HG02610 (cell line): Measurements from ENCODE around the gene GALNT15.

Experiments
- ATAC-seq: cut with Tn5 transposase; IDR thresholded peaks from one replicate; pipeline ENCODE4 v1.9.1; 2021; ENCODE audit warnings: mild to moderate bottlenecking, moderate library complexity; ENCODE audit not compliant: unreplicated experiment

The GALNT15 gene

DNA sequence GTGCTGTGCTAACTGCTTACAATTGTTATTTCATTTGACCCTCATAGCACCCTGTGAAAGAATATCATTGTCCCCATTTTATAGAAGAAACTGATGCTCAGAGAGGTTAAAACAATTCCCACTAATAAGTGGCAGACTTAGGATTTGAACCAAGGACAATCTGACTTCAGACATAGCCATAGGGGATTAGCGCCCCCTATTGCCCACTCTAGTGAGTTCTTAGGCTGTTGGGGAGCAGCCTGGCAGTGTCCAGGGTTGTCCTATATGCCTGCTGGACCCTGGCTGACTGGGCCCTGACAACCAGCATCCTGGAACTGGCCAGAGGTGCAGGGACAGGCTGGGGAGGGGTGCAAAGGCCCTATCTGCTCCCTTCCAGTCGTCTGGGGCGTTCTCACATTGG is 74.9 kb downstream of the GALNT15 start:
- no peak for ATAC-seq

DNA sequence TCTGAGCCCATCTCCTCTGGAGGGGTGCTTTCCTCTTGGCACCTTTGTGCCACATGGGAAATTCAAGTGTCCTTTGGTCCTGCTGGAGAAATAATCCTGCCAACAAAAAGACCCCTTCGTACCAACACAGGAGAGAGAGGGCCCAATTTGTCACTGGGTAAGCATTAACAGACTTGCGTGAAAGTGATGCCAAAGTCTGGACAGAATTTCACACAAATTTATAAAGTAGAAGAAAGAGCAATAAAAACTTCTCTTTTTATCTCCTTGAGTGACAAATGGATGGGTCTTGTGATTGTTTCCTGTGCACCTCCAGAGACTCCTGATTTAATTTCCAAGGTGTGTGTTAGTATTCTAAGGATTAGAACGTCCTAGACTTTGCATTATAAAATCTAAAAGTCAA is 75.4 kb downstream of the GALNT15 start:
- no peak for ATAC-seq

DNA sequence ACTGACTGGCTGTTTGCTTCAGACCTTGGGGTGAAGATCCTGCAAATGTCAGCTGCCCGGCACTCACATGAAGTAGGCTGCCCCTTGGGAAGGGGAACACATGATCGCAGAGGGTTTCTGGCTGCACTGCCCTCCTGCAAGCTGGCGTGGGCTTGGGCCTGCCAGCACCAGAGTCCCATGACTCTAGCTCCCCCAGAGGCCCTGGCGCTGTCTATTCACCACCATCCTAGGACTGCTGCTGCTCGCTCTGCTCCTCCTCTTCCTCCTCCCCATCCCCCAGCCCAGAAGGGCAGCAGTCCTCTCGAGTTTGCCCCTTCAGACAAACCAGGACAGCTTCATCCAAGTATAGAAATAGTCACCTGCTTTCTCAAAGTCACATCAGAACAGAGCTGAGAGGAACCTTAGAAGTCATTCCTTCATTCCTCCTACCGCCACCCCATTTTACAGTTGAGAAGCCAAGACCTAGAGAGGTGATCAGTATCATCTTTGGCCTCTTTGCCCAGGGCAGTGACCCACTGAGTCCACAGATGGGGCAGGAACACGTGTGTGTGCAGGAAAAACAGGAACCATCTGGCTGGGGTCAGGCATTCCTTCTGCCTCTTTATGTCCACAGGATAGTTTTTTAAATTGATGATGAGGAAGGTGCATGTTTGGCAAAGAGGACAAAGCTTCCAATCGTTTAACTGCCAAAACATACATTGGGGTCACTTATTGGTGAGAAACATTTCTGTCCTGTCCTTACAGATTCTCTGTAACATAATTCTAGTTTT is 77.0 kb downstream of the GALNT15 start:
- no peak for ATAC-seq

DNA sequence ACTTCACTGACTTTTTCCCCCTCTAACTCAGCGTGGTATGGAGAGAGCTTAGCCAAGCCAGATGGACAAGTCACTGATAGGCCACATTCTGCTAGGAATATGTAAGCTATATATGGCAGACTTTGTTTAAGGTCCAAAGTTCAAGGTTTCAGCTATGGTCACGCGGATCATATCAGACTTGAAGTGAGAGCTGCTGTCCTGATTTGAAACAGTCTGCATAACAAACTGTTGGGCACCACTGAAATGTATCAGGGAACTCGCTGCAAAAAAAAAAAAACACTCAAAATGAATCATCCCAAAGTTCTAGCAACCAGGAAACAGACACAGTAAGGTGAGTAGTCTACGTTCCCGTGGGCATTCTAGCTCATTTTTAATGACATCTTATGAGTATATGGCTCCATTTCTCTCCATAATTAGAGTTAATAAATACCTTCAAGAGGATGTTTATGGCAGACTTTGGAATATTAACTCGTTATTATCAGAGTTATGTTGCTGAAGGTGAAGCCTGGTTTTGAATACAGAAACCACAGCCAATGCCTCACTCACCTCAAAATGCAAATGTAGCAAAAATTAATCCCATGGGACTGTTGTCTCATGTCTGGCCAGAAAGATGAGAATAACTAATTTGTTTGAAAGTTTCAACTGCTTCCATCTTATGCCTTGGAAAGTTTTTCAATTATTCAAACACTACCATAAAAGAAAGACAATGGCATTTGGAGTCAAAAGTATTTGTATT is 77.9 kb downstream of the GALNT15 start:
- peak; percentile 60 for ATAC-seq

DNA sequence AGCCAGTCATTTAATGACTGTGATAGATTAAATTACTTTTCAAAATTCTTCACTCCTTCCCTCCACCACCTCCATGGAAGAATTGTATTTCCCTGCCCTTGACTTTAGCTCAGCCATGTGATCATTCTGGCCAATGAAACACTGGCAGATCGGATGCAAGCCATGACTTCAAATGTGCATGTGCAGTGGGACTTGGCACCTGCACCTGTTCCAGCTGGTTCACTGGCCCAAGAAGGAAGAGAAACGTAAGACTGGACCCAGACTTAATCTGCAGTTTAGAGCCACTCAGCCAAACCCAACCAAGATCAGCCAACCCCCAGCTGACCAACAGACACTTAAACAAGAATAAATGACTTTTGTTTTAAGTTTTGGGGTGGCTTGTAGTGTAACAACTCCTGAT is 78.5 kb downstream of the GALNT15 start:
- ATAC-seq = peak; percentile 17

DNA sequence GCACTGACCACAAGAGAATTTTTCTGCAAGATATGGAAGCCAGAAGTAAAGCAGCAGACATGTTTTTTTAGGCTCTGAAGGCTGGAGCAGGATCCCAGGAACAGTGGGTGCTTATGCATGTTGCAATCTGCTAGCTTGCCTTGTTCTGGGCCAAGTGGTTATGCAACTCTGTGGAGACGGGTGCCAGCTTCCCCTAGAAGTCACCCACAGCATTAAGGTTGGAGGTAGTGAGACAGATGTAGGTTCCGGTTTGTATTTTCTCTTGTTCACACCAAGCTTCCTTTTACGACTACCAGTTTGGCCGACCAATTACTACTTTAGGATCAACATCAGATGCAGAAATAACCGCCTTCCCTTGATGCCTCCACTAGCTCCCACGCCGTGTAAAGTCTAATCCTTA is 79.1 kb downstream of the GALNT15 start:
- ATAC-seq = no peak

DNA sequence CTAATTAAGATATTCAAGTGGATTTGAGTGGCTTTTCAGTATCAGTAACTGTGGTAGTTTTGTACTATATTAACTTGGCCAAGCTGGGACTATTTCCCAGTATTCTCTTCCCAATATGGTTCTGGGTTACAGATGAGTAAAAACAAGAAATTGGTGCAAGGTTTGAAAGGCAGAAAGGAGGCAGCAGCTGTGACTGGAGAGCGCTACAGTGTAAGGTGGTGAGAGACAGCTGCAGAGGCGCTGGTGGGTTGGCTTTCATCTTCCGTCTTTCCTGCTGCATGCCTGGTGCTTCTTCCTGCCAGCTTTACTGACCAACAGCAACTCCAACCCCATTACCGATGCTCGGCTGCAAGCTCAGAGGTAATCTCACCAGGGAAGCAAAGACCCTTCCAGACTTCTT is 80.4 kb downstream of the GALNT15 start:
- ATAC-seq = no peak

DNA sequence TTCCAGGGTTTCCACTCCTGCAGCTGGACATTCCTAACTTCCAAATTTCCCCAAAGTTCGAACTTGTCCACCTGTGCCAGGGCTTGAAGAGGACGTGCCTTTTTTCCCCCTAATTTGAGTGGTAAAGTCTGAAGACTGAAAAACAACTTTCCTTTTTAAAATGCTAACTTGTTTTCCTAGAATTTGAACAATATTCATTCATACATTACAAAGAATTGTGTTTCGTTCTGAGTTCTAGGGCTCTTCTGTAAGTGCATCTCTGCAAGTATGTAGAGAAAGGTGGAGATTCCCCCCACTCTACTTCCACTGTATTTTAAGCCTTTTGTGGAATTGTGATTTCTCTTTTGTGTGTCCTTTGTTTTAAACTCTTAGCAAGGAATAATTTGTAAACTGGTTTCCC is 80.8 kb downstream of the GALNT15 start:
- ATAC-seq = no peak

DNA sequence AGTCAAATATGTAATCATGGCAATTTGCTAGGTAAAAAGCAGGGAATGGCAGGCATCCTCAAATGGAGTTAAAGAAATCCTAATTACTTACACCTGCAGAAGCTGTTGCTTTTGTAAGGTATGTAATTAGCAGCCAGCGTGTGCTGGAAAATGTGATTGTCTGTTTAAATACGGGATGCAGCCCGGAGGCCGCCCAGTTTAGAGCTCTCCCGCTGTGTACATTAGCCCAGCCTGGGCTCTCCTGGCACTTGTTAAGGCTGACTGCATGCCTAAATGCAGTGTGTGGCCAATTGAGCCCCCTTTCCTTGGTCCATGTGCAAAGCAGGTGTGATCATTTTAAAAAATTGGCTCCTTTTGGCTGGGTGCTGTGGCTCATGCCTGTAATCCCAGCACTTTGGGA is 81.2 kb downstream of the GALNT15 start:
- no peak for ATAC-seq

DNA sequence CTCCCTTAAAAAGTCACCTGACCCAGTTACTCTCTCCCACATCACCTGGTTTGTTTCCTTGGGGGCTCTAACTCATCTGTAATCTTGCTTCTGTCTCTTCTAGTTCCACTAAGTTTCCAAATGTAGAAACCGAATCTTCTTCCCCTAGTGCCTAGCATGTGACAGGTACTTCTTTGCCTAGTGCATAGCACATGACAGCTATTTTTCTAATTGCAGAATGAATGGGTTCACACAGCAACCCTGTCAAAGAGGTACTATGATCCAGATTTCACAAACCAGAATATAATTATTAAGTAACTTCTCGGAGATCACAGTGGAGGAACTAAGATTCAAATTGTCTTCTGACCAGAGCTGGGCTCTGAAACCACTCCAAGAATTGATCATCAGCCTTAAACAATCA is 82.8 kb downstream of the GALNT15 start:
- ATAC-seq = no peak

DNA sequence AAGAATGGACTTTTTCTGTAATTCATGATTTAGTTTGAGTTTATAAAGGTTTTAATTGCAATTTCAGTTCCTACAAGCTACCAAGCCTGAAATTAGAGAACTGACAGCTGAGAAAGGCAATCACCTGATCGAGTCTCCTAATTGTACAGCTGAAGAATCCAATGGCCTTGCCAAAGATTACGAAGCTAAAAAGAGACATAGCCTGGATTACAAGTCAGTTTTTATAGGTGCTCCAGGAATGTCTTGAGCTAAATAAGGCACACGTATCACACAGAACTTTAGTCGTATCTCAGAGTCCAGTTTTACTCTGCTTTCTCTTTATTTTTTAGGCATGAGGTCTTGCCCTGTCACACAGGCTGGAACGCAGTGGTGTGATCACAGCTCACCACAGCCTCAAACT is 83.7 kb downstream of the GALNT15 start:
- ATAC-seq = no peak

DNA sequence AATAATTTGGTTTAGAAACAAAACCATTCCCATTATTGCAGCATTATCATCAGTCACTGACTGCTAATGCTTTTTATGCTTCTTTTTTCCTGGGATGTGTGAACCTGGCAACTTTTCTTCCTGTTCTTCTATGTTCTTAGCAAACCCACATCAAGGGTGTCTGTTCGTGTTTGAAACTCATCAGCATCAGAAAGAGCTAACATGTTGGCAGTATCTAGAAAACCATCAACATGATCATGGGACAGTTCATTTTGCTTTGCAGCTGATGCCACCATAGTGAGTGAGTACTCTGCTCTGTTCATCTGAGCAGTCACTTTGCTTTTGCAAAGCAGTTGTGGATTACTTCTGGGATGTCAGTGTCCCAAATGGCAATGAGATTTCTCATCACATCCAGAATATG is 84.4 kb downstream of the GALNT15 start:
- ATAC-seq = no peak

DNA sequence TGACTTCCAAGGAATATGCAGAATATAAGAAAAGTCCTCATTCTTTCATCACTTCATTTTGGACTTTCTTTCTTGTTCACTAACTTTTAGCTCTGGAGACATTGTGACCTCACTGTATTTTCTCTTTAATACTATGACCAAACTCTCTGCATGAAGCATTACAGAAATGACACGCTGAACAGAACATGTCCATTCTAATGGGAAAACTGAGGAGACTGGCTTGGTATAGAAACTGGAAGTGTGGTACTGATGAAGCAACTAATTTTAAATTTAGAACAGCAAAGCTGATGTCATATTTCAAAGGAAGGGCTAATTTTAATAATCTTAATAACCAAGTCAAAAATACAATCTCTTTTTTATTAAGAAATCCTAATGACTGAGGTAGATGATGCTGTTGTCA is 85.6 kb downstream of the GALNT15 start:
- no peak for ATAC-seq

DNA sequence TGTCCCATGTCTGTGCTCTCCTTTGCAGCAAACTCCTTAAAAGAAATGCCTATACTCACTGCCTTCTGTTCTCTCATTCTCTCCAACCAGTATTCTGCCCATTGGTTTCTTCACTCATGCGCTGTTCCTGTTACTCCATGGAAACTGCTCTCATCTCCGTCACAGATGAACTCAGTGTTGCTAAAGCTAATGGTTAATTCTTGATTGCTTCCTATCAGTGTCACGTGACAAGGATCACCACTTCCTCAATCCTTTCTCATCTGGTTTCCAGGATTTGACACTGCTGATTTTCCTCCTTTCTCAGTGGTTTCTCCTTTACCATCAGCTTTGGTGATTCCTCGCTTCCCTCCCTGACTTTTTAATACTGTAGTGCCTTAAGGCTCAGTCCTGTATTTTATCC is 87.7 kb downstream of the GALNT15 start:
- no peak for ATAC-seq

DNA sequence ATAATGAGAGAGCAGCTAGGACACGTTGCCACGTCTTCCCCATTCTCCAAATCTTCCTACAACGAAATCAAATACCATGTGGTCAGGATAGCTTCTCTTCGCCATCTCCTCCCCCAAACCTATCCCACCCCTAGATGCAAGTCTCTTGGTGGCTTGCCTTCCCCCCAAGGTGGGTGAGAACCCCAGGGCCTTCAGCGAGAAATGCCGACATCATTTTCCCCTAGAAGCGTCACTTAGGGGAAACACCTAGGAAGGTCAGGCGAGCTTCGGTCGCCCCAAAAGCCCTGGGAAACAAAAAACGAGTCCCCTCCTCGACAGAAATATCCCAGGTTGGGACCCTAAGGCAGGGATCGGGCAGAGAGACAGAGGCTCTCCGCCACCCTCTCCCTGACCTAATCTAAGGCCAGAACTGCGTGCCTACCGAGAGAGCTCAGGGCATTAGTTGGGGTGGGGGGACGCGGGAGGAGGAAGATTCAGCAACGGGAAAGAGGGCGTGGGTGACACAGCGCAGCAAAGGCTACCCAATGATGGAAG is 89.8 kb downstream of the GALNT15 start:
- ATAC-seq = no peak

DNA sequence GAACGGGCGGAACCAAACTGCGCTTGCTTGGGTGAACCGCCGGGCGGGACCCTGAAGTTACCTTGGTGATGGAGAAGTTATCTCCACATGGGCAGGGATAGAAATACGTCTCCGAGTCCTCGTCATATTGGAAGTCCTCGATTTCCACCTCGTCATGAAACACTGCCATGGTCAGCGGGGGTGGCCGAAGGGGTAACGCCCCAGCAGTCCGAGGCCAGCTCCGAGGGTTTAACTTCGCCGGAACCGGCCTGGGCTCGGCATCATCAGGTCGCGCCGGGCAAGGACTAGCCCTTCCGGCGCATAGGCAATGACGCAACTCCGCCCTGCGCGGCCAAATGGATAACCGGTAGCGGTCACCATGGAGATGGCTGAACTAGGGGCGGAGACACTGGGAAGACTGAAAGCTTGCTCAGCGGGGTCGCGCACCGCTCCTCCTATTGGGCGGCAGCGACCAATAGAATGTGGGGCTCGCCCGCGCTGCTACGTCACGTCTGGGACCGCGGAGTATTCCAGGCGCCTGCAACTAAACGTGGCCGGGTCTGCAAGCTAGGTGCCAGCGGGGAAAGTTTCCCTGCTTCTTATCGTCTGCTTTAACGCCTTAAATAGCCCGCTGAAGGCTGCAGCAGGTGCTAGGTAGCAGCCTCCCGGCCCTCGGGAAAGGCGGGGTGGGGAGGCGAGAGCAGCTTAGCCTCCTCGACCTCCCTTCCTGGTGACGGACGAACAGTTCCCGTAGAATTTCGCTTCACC is 90.4 kb downstream of the GALNT15 start, which contains the start of the genes DPH3 and OXNAD1:
DPH3 (minus strand) TSS at position 236 of the 747 bp plus-strand sequence; CDS start at position 169, 67 bp downstream.
OXNAD1 (plus strand) TSS at position 505 of the 747 bp plus-strand sequence. CDS start 5,741 bp downstream, outside the sequence.
- ATAC-seq = peak; percentile 99

DNA sequence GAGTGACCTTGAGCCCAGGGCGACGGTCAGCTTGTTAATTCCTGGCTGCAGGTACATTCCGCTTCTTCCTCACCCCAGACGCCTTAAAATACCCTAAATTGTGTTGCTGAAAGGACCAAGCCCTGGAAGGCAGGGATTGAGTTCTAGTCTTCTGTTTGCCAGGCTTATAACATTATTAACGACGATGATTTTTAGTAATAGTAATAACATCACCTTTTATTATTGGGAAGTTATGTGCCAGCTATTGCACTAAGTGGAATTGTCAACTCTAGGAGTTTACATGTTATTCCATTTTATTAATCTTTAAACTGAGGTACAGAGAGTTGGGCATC is 90.9 kb downstream of the GALNT15 start:
- no peak for ATAC-seq

DNA sequence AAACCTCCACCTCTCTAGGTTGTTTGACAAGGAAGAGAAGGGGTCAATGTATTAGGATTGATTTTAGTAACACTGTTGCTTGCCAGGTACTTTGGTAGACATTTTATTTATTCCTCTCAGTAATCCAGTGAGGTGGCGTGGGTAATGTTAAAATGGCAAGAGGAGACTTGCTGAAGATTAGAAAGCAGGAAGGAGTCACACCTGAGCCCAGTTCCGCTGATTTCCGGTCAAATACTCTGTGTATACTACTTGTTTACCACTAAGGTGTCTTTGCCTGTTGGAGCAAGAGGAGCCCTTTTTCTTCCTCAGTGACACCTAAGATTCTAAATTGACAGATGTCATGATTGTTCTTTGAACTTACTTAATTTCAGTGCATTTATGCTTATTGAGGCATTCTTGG is 92.2 kb downstream of the GALNT15 start:
- no peak for ATAC-seq

DNA sequence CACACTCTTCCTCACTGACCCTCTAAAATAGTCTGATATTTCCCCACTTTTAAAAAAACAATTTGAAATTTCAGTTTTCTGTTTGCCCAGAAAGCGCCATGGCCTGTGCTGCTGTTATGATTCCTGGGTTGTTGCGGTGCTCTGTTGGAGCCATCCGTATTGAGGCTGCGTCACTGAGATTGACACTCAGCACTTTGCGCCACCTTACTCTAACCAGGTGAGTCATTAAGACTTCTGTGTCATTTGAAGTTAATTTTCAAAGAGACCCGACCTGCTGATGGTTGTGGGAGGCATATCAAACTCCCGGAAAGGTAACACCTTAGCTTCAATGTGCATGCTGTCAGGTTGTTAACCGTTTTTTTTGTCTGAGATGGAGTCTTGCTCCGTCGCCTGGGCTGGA is 96.4 kb downstream of the GALNT15 start:
- no peak for ATAC-seq

DNA sequence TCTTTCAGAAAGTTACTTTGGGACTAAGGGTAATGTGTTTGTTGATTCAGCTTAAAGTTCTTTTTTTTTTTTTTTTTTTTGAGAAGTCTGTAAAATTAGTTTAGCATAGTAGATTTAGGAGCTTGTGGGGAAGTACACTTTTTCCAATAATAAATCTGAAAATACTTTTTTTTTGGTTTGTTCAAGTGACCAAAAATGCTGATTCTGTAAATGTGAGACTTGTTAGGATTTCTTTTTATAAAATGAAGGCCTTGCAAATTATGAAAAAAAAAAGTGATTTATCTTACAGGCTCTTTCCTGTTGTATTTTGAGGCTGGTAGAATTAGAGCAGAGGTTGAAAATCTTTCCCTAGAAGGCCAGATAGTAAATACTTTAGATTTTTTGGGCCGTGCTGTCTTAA is 98.1 kb downstream of the GALNT15 start:
- no peak for ATAC-seq

DNA sequence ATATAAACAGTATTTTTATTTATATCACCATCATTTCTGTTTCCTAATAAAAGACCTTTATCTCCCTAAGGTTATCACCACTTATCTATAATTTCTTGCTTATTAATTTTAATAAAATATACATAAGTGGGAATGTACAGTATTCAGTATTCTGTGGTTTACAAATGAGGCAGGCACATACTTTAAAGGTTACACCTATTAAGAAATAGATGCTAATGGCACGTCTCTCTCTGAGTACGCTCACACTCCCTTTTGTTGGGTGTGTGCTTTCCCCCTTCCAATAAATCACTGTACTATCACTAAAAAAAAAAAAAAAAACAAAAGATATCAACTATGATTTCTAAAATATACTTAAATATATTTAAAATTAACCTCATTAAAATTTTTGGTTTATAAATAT is 99.4 kb downstream of the GALNT15 start:
- no peak for ATAC-seq
